H9 (cell line): ENCODE measurements around the gene SERPINA3. TPM values are rescaled to one million over a fixed set of nuclear protein-coding genes. Genes with fewer than 3 reads are reported as not detected.

Experiments used
- DNase-seq: peaks from one replicate; pipeline ENCODE4 v3.0.0-alpha.2; 2017
- H2AFZ ChIP-seq: one replicate; pipeline ENCODE4 v1.6.1; 2013; ENCODE audit warnings: mild to moderate bottlenecking, low read length, control low read depth, moderate library complexity
- H2AK5ac ChIP-seq: 2 replicates; pipeline ENCODE4 v1.6.1; 2013; ENCODE audit warnings: low read length, control low read depth, mixed read lengths; ENCODE audit not compliant: insufficient read length
- H2BK120ac ChIP-seq: one replicate; pipeline ENCODE4 v1.6.1; 2013; ENCODE audit warnings: low read depth, mild to moderate bottlenecking, low read length, control low read depth, inconsistent platforms; ENCODE audit not compliant: poor library complexity, severe bottlenecking
- H2BK12ac ChIP-seq: 2 replicates; pipeline ENCODE4 v1.6.1; 2013; ENCODE audit warnings: low read length, control low read depth, mixed read lengths, low read depth; ENCODE audit not compliant: insufficient read length
- H2BK15ac ChIP-seq: 2 replicates; pipeline ENCODE4 v1.6.1; 2013; ENCODE audit warnings: low read depth, low read length, control low read depth
- H2BK20ac ChIP-seq: one replicate; pipeline ENCODE4 v1.6.1; 2013; ENCODE audit warnings: low read depth, mild to moderate bottlenecking, low read length, control low read depth, inconsistent platforms; ENCODE audit not compliant: poor library complexity, severe bottlenecking
- H2BK5ac ChIP-seq: 2 replicates; pipeline ENCODE4 v1.6.1; 2013; ENCODE audit warnings: low read length, control low read depth, mixed read lengths; ENCODE audit not compliant: insufficient read length
- H3K14ac ChIP-seq: 2 replicates; pipeline ENCODE4 v1.6.1; 2013; ENCODE audit warnings: low read length, control low read depth; ENCODE audit not compliant: insufficient read depth
- H3K18ac ChIP-seq: 2 replicates; pipeline ENCODE4 v1.6.1; 2013; ENCODE audit warnings: low read depth, mild to moderate bottlenecking, mixed read lengths, low read length, control low read depth; ENCODE audit not compliant: insufficient read length
- H3K23ac ChIP-seq: 2 replicates; pipeline ENCODE4 v1.6.1; 2013; ENCODE audit warnings: low read length, control low read depth, mixed read lengths, low read depth; ENCODE audit not compliant: insufficient read length
- H3K23me2 ChIP-seq: 2 replicates; pipeline ENCODE4 v1.6.1; 2013; ENCODE audit warnings: low read depth, mild to moderate bottlenecking, mixed read lengths, low read length, control low read depth; ENCODE audit not compliant: insufficient read length, poor library complexity, severe bottlenecking
- H3K27ac ChIP-seq: 2 replicates; pipeline ENCODE4 v1.5.1; 2013; ENCODE audit warnings: low read length, control low read depth, mixed read lengths, low read depth; ENCODE audit not compliant: insufficient read length
- H3K27me3 ChIP-seq: 2 replicates; pipeline ENCODE4 v1.6.1; 2013; ENCODE audit warnings: low read length, control low read depth, inconsistent platforms; ENCODE audit not compliant: insufficient read depth
- H3K4ac ChIP-seq: 2 replicates; pipeline ENCODE4 v1.6.1; 2013; ENCODE audit warnings: low read depth, mild to moderate bottlenecking, control low read depth, inconsistent platforms, low read length, moderate library complexity
- H3K4me1 ChIP-seq: 2 replicates; pipeline ENCODE4 v1.6.1; 2013; ENCODE audit warnings: low read length, control low read depth, inconsistent platforms; ENCODE audit not compliant: insufficient read depth
- H3K4me2 ChIP-seq: 2 replicates; pipeline ENCODE4 v1.6.1; 2013; ENCODE audit warnings: low read length, control low read depth, mixed read lengths; ENCODE audit not compliant: insufficient read length, insufficient read depth
- H3K56ac ChIP-seq: 2 replicates; pipeline ENCODE4 v1.6.1; 2013; ENCODE audit warnings: low read depth, mild to moderate bottlenecking, mixed read lengths, low read length, control low read depth; ENCODE audit not compliant: insufficient read length
- H3K79me1 ChIP-seq: 2 replicates; pipeline ENCODE4 v1.6.1; 2013; ENCODE audit warnings: low read depth, mild to moderate bottlenecking, moderate library complexity, low read length, control low read depth, inconsistent platforms; ENCODE audit not compliant: insufficient read depth, poor library complexity, severe bottlenecking
- H3K79me2 ChIP-seq: 2 replicates; pipeline ENCODE4 v1.6.1; 2013; ENCODE audit warnings: low read length, control low read depth, inconsistent platforms; ENCODE audit not compliant: insufficient read depth
- H3K9ac ChIP-seq: 2 replicates; pipeline ENCODE4 v1.6.1; 2013; ENCODE audit warnings: low read length, control low read depth, mixed read lengths; ENCODE audit not compliant: insufficient read length; ENCODE audit errors: extremely low read depth
- H3K9me3 ChIP-seq: one replicate; pipeline ENCODE4 v1.6.1; 2013; ENCODE audit warnings: low read depth, low read length, inconsistent platforms; ENCODE audit not compliant: control insufficient read depth
- H3T11ph ChIP-seq: one replicate; pipeline ENCODE4 v1.6.1; 2013; ENCODE audit warnings: mild to moderate bottlenecking, low read length, control low read depth, inconsistent platforms
- H4K20me1 ChIP-seq: one replicate; pipeline ENCODE4 v1.6.1; 2013; ENCODE audit not compliant: control insufficient read depth, insufficient read length, insufficient read depth
- H4K5ac ChIP-seq: 2 replicates; pipeline ENCODE4 v1.6.1; 2013; ENCODE audit warnings: low read depth, mild to moderate bottlenecking, mixed read lengths, low read length, control low read depth; ENCODE audit not compliant: insufficient read length
- H4K8ac ChIP-seq: replicated peaks from 2 replicates; pipeline ENCODE4 v1.6.1; 2013; ENCODE audit warnings: low read length, control low read depth, mixed read lengths, low read depth; ENCODE audit not compliant: insufficient read length
- H4K91ac ChIP-seq: 2 replicates; pipeline ENCODE4 v1.6.1; 2013; ENCODE audit warnings: low read depth, mild to moderate bottlenecking, moderate library complexity, mixed read lengths, low read length, control low read depth; ENCODE audit not compliant: insufficient read length
- H3K27ac Mint-ChIP-seq, 3 experiments: 2 replicates in 2 of 3; 3 replicates in 1 of 3; pipeline ENCODE4 v1.8.0; 2020 to 2021; ENCODE audit warnings: mixed read lengths in 3 of 3, mild to moderate bottlenecking in 1 of 3, moderate library complexity in 1 of 3
- H3K27me3 Mint-ChIP-seq: 2 replicates; pipeline ENCODE4 v1.8.0; 2021; ENCODE audit warnings: low read depth, mild to moderate bottlenecking, moderate library complexity, mixed read lengths
- H3K36me3 Mint-ChIP-seq, 3 experiments: 2 replicates in 2 of 3; 3 replicates in 1 of 3; pipeline ENCODE4 v1.8.0; 2020 to 2021; ENCODE audit warnings: low read depth in 3 of 3, mixed read lengths in 3 of 3; ENCODE audit not compliant: insufficient read depth in 1 of 3
- H3K4me1 Mint-ChIP-seq, 2 experiments: 2 replicates each; pipeline ENCODE4 v1.8.0; 2020; ENCODE audit warnings: mixed read lengths in 2 of 2
- H3K4me3 Mint-ChIP-seq, 2 experiments: 2 replicates in 1 of 2; 3 replicates in 1 of 2; pipeline ENCODE4 v1.8.0; 2020 to 2021; ENCODE audit warnings: mild to moderate bottlenecking in 2 of 2, mixed read lengths in 2 of 2, moderate library complexity in 1 of 2
- H3K9me3 Mint-ChIP-seq, 2 experiments: 2 replicates in 1 of 2; 3 replicates in 1 of 2; pipeline ENCODE4 v1.8.0; 2020; ENCODE audit warnings: mild to moderate bottlenecking in 2 of 2, mixed read lengths in 2 of 2, moderate library complexity in 1 of 2
- WGBS: extraction: QIAGEN DNeasy Blood & Tissue Kit; methylation state at CpG from one replicate; pipeline ENCODE4 v1.1.7; 2013; ENCODE audit warnings: missing lambda C conversion rate, low lambda C conversion rate, mixed read lengths; ENCODE audit not compliant: insufficient read length; ENCODE audit errors: extremely low coverage; 5-methylcytosine and 5-hydroxymethylcytosine counted together
- total RNA-seq: library from RNA; stranded (reverse); gene quantifications from 2 replicates; pipeline ENCODE4 v1.2.1, GENCODE V29; 2021
- TF ChIP-seq, protein P1 (sequence below): fragments of 200-600 bp; sonication (generic); conservative IDR thresholded peaks from 3 replicates; pipeline ENCODE4 v1.8.0; 2021; ENCODE audit warnings: antibody characterized with exemption, mild to moderate bottlenecking

SERPINA3 gene
- total RNA-seq, 1 experiment from 2014 or later = not detected

DNA sequence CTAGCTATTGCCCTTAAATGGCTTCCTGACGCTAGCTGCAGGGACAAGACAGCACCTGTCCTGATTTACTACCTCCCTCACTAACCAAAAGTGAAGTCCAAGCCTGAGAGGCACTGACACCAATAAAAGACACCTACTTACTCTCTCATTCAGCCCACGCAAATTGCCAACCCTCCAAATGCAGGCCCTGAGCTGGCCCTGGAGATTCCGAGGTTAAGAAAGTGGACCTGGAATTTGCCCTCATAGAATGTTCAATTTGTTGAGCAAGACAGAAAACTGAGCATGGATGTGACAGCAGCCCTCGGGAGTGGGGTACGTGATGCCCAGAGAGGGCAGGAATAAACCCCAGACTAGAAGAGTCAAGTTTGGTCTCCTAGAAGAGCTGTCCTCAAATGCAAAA, 16.4 kb downstream of the SERPINA3 start:
- H3K36me3 Mint-ChIP-seq = no peaks in the 10 kb centered on the region
- H3K27ac ChIP-seq = no peak overlapping the region

More for the DNA sequence above, 16.4 kb downstream of the SERPINA3 start:
- Histone ChIP-seq H3K79me2 (no peaks in the 10 kb centered on the region), H4K20me1 (no peaks in the 10 kb centered on the region), H4K8ac (no peak overlapping the region), H3K79me1 (no peaks in the 10 kb centered on the region), H3K27me3 (no peaks in the 10 kb centered on the region), H3K4me2 (no peak overlapping the region), H3K23ac (no peak overlapping the region), H3K56ac (no peak overlapping the region), H3K18ac (no peak overlapping the region), H2BK120ac (no peak overlapping the region), H4K91ac (no peak overlapping the region), H2AK5ac (no peak overlapping the region), H2AFZ (no peak overlapping the region), H4K5ac (no peak overlapping the region), H3K23me2 (no peaks in the 10 kb centered on the region), H3K9ac (no peak overlapping the region), H3K14ac (no peak overlapping the region), H3K9me3 (no peaks in the 10 kb centered on the region), H3K4ac (no peak overlapping the region), H3K4me1 (no peaks in the 10 kb centered on the region), H3T11ph (no peak overlapping the region), H2BK20ac (no peak overlapping the region), H2BK15ac (no peak overlapping the region), H2BK12ac (no peak overlapping the region), H2BK5ac (no peak overlapping the region)
- H3K4me3 Mint-ChIP-seq = no peak overlapping the region
- no peaks in the 10 kb centered on the region for H3K4me1 Mint-ChIP-seq
- WGBS = no CpG with 5 or more reads among the region's 5 CpGs
- no peaks in the 10 kb centered on the region for H3K9me3 Mint-ChIP-seq
- TF ChIP-seq, protein P1, sequence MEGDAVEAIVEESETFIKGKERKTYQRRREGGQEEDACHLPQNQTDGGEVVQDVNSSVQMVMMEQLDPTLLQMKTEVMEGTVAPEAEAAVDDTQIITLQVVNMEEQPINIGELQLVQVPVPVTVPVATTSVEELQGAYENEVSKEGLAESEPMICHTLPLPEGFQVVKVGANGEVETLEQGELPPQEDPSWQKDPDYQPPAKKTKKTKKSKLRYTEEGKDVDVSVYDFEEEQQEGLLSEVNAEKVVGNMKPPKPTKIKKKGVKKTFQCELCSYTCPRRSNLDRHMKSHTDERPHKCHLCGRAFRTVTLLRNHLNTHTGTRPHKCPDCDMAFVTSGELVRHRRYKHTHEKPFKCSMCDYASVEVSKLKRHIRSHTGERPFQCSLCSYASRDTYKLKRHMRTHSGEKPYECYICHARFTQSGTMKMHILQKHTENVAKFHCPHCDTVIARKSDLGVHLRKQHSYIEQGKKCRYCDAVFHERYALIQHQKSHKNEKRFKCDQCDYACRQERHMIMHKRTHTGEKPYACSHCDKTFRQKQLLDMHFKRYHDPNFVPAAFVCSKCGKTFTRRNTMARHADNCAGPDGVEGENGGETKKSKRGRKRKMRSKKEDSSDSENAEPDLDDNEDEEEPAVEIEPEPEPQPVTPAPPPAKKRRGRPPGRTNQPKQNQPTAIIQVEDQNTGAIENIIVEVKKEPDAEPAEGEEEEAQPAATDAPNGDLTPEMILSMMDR = no peak
- peaks cover 31% of the 10 kb centered on the region for H3K27me3 Mint-ChIP-seq
- DNase-seq = no peak
- H3K27ac Mint-ChIP-seq = no peak overlapping the region; a peak in 1 of 7 replicates
